Measurements from ENCODE around the gene ROS1. TPM values are rescaled to one million over a fixed set of nuclear protein-coding genes. Genes with fewer than 3 reads are reported as not detected.

ROS1 gene
- total and polyA plus RNA-seq, 10 of the 15 experiments (the other 5 are each of a cell fraction or from before 2014, with no cell fraction given) = under 0.01 to 0.07 (median 0.03) TPM; not detected in 5

GRCh38 chr6:117446861-117447260, 21.1 kb upstream of the ROS1 start:
- Histone ChIP-seq H3K36me3 (ENCODE audit: control insufficient read depth in 2 of 2, insufficient read depth in 2 of 2, low read length in 1 of 2) (no peaks in the 10 kb centered on the region), H3K79me2 (ENCODE audit: control insufficient read depth, insufficient read depth, low read length) (no peaks in the 10 kb centered on the region), H3K4me2 (ENCODE audit: control insufficient read depth, insufficient read depth) (no peak overlapping the region), H3K9me3 (replicated peaks; ENCODE audit: control insufficient read depth, insufficient read depth, low read length) (no peaks in the 10 kb centered on the region), H2AFZ (ENCODE audit: control insufficient read depth, low read depth, low read length) (no peak overlapping the region), H3K9ac (ENCODE audit: control insufficient read depth, insufficient read depth, low read length) (no peak overlapping the region), H3K4me3 (no peak overlapping the region), H3K4me1 (ENCODE audit: control insufficient read depth, insufficient read depth, low read length) (no peaks in the 10 kb centered on the region), H3K27me3 (replicated peaks in 1 of 2; ENCODE audit: control insufficient read depth in 2 of 2, insufficient read depth in 2 of 2, low read length in 1 of 2) (no peaks in the 10 kb centered on the region), H4K20me1 (ENCODE audit: control insufficient read depth, insufficient read depth) (no peaks in the 10 kb centered on the region), H3K27ac (ENCODE audit: control insufficient read depth, insufficient read depth) (no peak overlapping the region)
- DNase-seq (ENCODE audit: low read depth, low spot score) (no peak), ATAC-seq (no peak), FAIRE-seq (no peak)
- in situ Hi-C loops (cut with MboI) (loop anchor here (5.0 kb wide), 1 partner anchor 105 kb away; no protein-coding TSS in a partner anchor), intact Hi-C loops (cut with micrococcal nuclease; ENCODE audit: unreplicated experiment) (no loop called here)
- 52% methylated on average over 3 of the region's 3 CpGs for WGBS (ENCODE audit: insufficient coverage, insufficient replicate concordance, low lambda C conversion rate, missing lambda C conversion rate)
- SMC1A ChIA-PET (ENCODE audit: uncharacterized antibody, unreplicated experiment) = interaction anchor here (1.3 kb wide), 1 partner anchor 160 kb away, joined by 4 read pairs; no protein-coding TSS in a partner anchor
- no TSS peak for BruUV-seq (replicated peaks)
- POLR2A ChIA-PET = no interaction called here
- RAD21 ChIA-PET (ENCODE audit: unreplicated experiment) = interaction anchor here (1.0 kb wide), 1 partner anchor 158 kb away, joined by 3 read pairs; no protein-coding TSS in a partner anchor
- CTCF ChIA-PET = interaction anchor here (1.0 to 4.3 kb wide), 2 partner anchors 107 to 157 kb away, joined by 6 to 119 read pairs; no protein-coding TSS in a partner anchor
- TF ChIP-seq CBX5 (IDR thresholded peaks at IDR 0.05; ENCODE audit: low read depth) = no peak
- TF ChIP-seq MTA2 (IDR thresholded peaks at IDR 0.05; ENCODE audit: low read depth) = no peak
- TF ChIP-seq ATF3 (IDR thresholded peaks at IDR 0.05; ENCODE audit: borderline replicate concordance, extremely low read depth, low read depth, low read length) = no peak
- no peak for TF ChIP-seq ZBED1 (IDR thresholded peaks at IDR 0.05; ENCODE audit: borderline replicate concordance)
- no peak for TF ChIP-seq RB1 (IDR thresholded peaks at IDR 0.05; ENCODE audit: borderline replicate concordance)
- no peak for TF ChIP-seq ZNF384 (IDR thresholded peaks at IDR 0.05; ENCODE audit: borderline replicate concordance, low read depth, low read length)
- no peak for TF ChIP-seq BHLHE40 (IDR thresholded peaks at IDR 0.05; ENCODE audit: borderline replicate concordance in 1 of 2, low read depth in 2 of 2, low read length in 1 of 2)
- TF ChIP-seq ESRRA (IDR thresholded peaks at IDR 0.05; ENCODE audit: low read length) = no peak
- TF ChIP-seq, protein P1, sequence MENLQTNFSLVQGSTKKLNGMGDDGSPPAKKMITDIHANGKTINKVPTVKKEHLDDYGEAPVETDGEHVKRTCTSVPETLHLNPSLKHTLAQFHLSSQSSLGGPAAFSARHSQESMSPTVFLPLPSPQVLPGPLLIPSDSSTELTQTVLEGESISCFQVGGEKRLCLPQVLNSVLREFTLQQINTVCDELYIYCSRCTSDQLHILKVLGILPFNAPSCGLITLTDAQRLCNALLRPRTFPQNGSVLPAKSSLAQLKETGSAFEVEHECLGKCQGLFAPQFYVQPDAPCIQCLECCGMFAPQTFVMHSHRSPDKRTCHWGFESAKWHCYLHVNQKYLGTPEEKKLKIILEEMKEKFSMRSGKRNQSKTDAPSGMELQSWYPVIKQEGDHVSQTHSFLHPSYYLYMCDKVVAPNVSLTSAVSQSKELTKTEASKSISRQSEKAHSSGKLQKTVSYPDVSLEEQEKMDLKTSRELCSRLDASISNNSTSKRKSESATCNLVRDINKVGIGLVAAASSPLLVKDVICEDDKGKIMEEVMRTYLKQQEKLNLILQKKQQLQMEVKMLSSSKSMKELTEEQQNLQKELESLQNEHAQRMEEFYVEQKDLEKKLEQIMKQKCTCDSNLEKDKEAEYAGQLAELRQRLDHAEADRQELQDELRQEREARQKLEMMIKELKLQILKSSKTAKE (IDR thresholded peaks at IDR 0.05; ENCODE audit: low read depth, poor library complexity, severe bottlenecking) = no peak
- no peak for TF ChIP-seq IRF4 (IDR thresholded peaks at IDR 0.05; ENCODE audit: low read depth, low read length)
- TF ChIP-seq SMAD5 (IDR thresholded peaks at IDR 0.05; ENCODE audit: low read depth) = no peak
- TF ChIP-seq ELK1 (IDR thresholded peaks at IDR 0.05; ENCODE audit: low read depth, low read length) = no peak
- no peak for TF ChIP-seq ZNF24 (IDR thresholded peaks at IDR 0.05)
- no peak for TF ChIP-seq SUZ12 (IDR thresholded peaks at IDR 0.05; ENCODE audit: unreplicated experiment)
- TF ChIP-seq, protein P2, sequence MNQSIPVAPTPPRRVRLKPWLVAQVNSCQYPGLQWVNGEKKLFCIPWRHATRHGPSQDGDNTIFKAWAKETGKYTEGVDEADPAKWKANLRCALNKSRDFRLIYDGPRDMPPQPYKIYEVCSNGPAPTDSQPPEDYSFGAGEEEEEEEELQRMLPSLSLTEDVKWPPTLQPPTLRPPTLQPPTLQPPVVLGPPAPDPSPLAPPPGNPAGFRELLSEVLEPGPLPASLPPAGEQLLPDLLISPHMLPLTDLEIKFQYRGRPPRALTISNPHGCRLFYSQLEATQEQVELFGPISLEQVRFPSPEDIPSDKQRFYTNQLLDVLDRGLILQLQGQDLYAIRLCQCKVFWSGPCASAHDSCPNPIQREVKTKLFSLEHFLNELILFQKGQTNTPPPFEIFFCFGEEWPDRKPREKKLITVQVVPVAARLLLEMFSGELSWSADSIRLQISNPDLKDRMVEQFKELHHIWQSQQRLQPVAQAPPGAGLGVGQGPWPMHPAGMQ (IDR thresholded peaks at IDR 0.05; ENCODE audit: borderline replicate concordance) = no peak
- TF ChIP-seq ZBTB11 (CRISPR knock-in tag; IDR thresholded peaks at IDR 0.05) = no peak

Measured in GM12878 (cell line).